ENCODE data around the gene FGF1.
"Not testable (repeated sequence)": the region's sequence is repeated elsewhere in the genome, so short reads cannot be mapped to it uniquely, and the experiment has no call there.

Gene FGF1

DNA sequence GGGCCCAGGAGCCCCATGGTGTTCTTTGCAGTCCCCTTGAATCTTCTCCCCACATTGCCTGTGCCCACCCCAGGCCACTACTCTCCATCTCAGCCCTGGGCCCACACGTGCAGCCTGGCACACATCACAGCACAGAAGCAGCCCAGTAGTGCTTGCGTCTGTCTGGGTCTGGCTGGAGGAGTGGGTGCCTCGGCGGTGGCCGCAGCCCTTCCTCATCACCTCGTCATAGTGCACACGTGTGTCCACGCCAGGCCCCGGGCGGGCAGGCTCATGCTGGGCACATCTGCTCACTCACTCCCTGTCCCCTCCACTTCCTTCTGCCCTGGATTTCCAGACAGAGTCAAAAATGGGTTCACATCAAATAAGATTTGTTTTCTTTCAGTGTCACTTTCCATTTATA is 33.3 kb downstream of the FGF1 start:
- no peaks in the 10 kb centered on the region for H3K9me3 ChIP-seq (replicated peaks; ENCODE audit: low read length)
- no peak overlapping the region for H3K4me2 ChIP-seq (ENCODE audit: low read length)
- H3K36me3 ChIP-seq (ENCODE audit: insufficient read depth, low read length): no peaks in the 10 kb centered on the region
- no peaks in the 10 kb centered on the region for H3K27me3 ChIP-seq (ENCODE audit: control insufficient read depth, insufficient read depth, low read length)
- peaks cover 5% of the 10 kb centered on the region for H3K4me1 ChIP-seq (ENCODE audit: control insufficient read depth, insufficient read depth, low read length)
- no peak overlapping the region for H3K9ac ChIP-seq (ENCODE audit: low read depth, low read length)
- H3K4me3 ChIP-seq (ENCODE audit: low read length): no peak overlapping the region

- peaks cover 5% of the 10 kb centered on the region for H3K4me1 ChIP-seq (ENCODE audit: control insufficient read depth, insufficient read depth, low read length)
- H3K27me3 ChIP-seq (ENCODE audit: control insufficient read depth, insufficient read depth, low read length): no peaks in the 10 kb centered on the region
Measured at GRCh38 chr5:142650881-142651280, 35.0 kb downstream of the FGF1 start.

GRCh38 chr5:142650060-142650459 is 35.8 kb downstream of the FGF1 start:
- H3K4me3 ChIP-seq (ENCODE audit: low read length): no peak overlapping the region
- H3K9me3 ChIP-seq (replicated peaks; ENCODE audit: low read length): no peaks in the 10 kb centered on the region
- H3K4me2 ChIP-seq (ENCODE audit: low read length): no peak overlapping the region
- H3K9ac ChIP-seq (ENCODE audit: low read depth, low read length): no peak overlapping the region
- no peaks in the 10 kb centered on the region for H3K36me3 ChIP-seq (ENCODE audit: insufficient read depth, low read length)
- H3K27me3 ChIP-seq (ENCODE audit: control insufficient read depth, insufficient read depth, low read length): no peaks in the 10 kb centered on the region
- H3K4me1 ChIP-seq (ENCODE audit: control insufficient read depth, insufficient read depth, low read length): peaks cover 7% of the 10 kb centered on the region

More at GRCh38 chr5:142650881-142651280, 35.0 kb downstream of the FGF1 start:
- no peaks in the 10 kb centered on the region for H3K9me3 ChIP-seq (replicated peaks; ENCODE audit: low read length)
- H3K9ac ChIP-seq (ENCODE audit: low read depth, low read length): no peak overlapping the region
- H3K4me3 ChIP-seq (ENCODE audit: low read length): no peak overlapping the region
- H3K4me2 ChIP-seq (ENCODE audit: low read length): no peak overlapping the region
- no peaks in the 10 kb centered on the region for H3K36me3 ChIP-seq (ENCODE audit: insufficient read depth, low read length)

- H3K4me2 ChIP-seq (ENCODE audit: low read length); H3K9ac ChIP-seq (ENCODE audit: low read depth, low read length); H3K9me3 ChIP-seq (replicated peaks; ENCODE audit: low read length); H3K36me3 ChIP-seq (ENCODE audit: insufficient read depth, low read length); H3K4me3 ChIP-seq (ENCODE audit: low read length); H3K27me3 ChIP-seq (ENCODE audit: control insufficient read depth, insufficient read depth, low read length): not testable (repeated sequence)
- peaks cover 23% of the 10 kb centered on the region for H3K4me1 ChIP-seq (ENCODE audit: control insufficient read depth, insufficient read depth, low read length)
Measured at GRCh38 chr5:142648108-142648507, 37.8 kb downstream of the FGF1 start.

GRCh38 chr5:142645456-142645855 is 40.4 kb downstream of the FGF1 start:
- peak overlapping the region; percentile 69 for H3K9ac ChIP-seq (ENCODE audit: low read depth, low read length)
- no peaks in the 10 kb centered on the region for H3K9me3 ChIP-seq (replicated peaks; ENCODE audit: low read length)

GRCh38 chr5:142644640-142645361 is 41.1 kb downstream of the FGF1 start:
- no peaks in the 10 kb centered on the region for H3K9me3 ChIP-seq (replicated peaks; ENCODE audit: low read length)
- H3K9ac ChIP-seq (ENCODE audit: low read depth, low read length): peak overlapping the region; percentile 69
- H3K4me3 ChIP-seq (ENCODE audit: low read length): peak overlapping the region; percentile 53
- H3K4me2 ChIP-seq (ENCODE audit: low read length): peak overlapping the region; percentile 73
- no peaks in the 10 kb centered on the region for H3K36me3 ChIP-seq (ENCODE audit: insufficient read depth, low read length)
- peaks cover 23% of the 10 kb centered on the region for H3K4me1 ChIP-seq (ENCODE audit: control insufficient read depth, insufficient read depth, low read length)
- H3K27me3 ChIP-seq (ENCODE audit: control insufficient read depth, insufficient read depth, low read length): no peaks in the 10 kb centered on the region

More at GRCh38 chr5:142645456-142645855, 40.4 kb downstream of the FGF1 start:
- H3K4me1 ChIP-seq (ENCODE audit: control insufficient read depth, insufficient read depth, low read length): peaks cover 23% of the 10 kb centered on the region
- no peaks in the 10 kb centered on the region for H3K27me3 ChIP-seq (ENCODE audit: control insufficient read depth, insufficient read depth, low read length)
- no peaks in the 10 kb centered on the region for H3K36me3 ChIP-seq (ENCODE audit: insufficient read depth, low read length)
- peak overlapping the region; percentile 40 for H3K4me3 ChIP-seq (ENCODE audit: low read length)
- H3K4me2 ChIP-seq (ENCODE audit: low read length): peak overlapping the region; percentile 73

- H3K9me3 ChIP-seq (replicated peaks; ENCODE audit: low read length): no peaks in the 10 kb centered on the region
- H3K4me1 ChIP-seq (ENCODE audit: control insufficient read depth, insufficient read depth, low read length): peaks cover 23% of the 10 kb centered on the region
- peak overlapping the region; percentile 56 for H3K9ac ChIP-seq (ENCODE audit: low read depth, low read length)
- H3K4me3 ChIP-seq (ENCODE audit: low read length): no peak overlapping the region
- H3K36me3 ChIP-seq (ENCODE audit: insufficient read depth, low read length): no peaks in the 10 kb centered on the region
- no peaks in the 10 kb centered on the region for H3K27me3 ChIP-seq (ENCODE audit: control insufficient read depth, insufficient read depth, low read length)
- H3K4me2 ChIP-seq (ENCODE audit: low read length): peak overlapping the region; percentile 63
Measured at GRCh38 chr5:142644127-142644526, 41.8 kb downstream of the FGF1 start.

- Histone ChIP-seq H3K9ac (ENCODE audit: low read depth, low read length) (no peak overlapping the region), H3K36me3 (ENCODE audit: insufficient read depth, low read length) (no peaks in the 10 kb centered on the region), H3K4me1 (ENCODE audit: control insufficient read depth, insufficient read depth, low read length) (peaks cover 23% of the 10 kb centered on the region), H3K4me3 (ENCODE audit: low read length) (no peak overlapping the region), H3K4me2 (ENCODE audit: low read length) (peak overlapping the region; percentile 63), H3K27me3 (ENCODE audit: control insufficient read depth, insufficient read depth, low read length) (no peaks in the 10 kb centered on the region), H3K9me3 (replicated peaks; ENCODE audit: low read length) (no peaks in the 10 kb centered on the region)
Measured at GRCh38 chr5:142643634-142644033, 42.3 kb downstream of the FGF1 start.

DNA sequence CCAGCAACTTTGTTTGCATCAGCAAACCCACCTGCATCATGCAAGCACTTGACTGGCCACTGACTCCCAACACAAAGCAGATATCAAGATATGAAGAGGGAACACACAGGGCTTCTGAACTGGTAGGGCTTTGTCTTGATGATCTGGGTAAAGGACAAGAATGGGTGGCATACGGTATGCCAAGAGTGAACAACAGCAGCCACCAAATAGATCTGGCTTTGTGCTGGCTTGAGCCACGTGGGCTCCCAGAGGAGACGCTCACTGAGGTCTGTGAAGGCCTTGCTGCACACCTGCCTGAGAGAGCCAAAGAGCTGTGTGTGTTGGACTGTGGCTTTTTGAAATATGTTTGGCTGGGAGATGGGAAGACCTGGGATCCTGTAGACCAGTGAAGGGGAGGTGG is 43.5 kb downstream of the FGF1 start:
- Histone ChIP-seq H3K9ac (ENCODE audit: low read depth, low read length) (no peak overlapping the region), H3K4me3 (ENCODE audit: low read length) (no peak overlapping the region), H3K4me1 (ENCODE audit: control insufficient read depth, insufficient read depth, low read length) (peaks cover 23% of the 10 kb centered on the region)

GRCh38 chr5:142641711-142642110 is 44.2 kb downstream of the FGF1 start:
- Histone ChIP-seq H3K27me3 (ENCODE audit: control insufficient read depth, insufficient read depth, low read length) (no peaks in the 10 kb centered on the region), H3K4me2 (ENCODE audit: low read length) (no peak overlapping the region), H3K4me3 (ENCODE audit: low read length) (no peak overlapping the region), H3K4me1 (ENCODE audit: control insufficient read depth, insufficient read depth, low read length) (peaks cover 23% of the 10 kb centered on the region), H3K36me3 (ENCODE audit: insufficient read depth, low read length) (no peaks in the 10 kb centered on the region), H3K9me3 (replicated peaks; ENCODE audit: low read length) (no peaks in the 10 kb centered on the region), H3K9ac (ENCODE audit: low read depth, low read length) (no peak overlapping the region)

More for the DNA sequence above, 43.5 kb downstream of the FGF1 start:
- Histone ChIP-seq H3K36me3 (ENCODE audit: insufficient read depth, low read length) (no peaks in the 10 kb centered on the region), H3K4me2 (ENCODE audit: low read length) (no peak overlapping the region), H3K9me3 (replicated peaks; ENCODE audit: low read length) (no peaks in the 10 kb centered on the region), H3K27me3 (ENCODE audit: control insufficient read depth, insufficient read depth, low read length) (no peaks in the 10 kb centered on the region)

- H3K4me1 ChIP-seq (ENCODE audit: control insufficient read depth, insufficient read depth, low read length): peaks cover 19% of the 10 kb centered on the region
- H3K4me3 ChIP-seq (ENCODE audit: low read length): no peak overlapping the region
- H3K9me3 ChIP-seq (replicated peaks; ENCODE audit: low read length): no peaks in the 10 kb centered on the region
- H3K27me3 ChIP-seq (ENCODE audit: control insufficient read depth, insufficient read depth, low read length): no peaks in the 10 kb centered on the region
- H3K36me3 ChIP-seq (ENCODE audit: insufficient read depth, low read length): no peaks in the 10 kb centered on the region
- H3K4me2 ChIP-seq (ENCODE audit: low read length): no peak overlapping the region
- no peak overlapping the region for H3K9ac ChIP-seq (ENCODE audit: low read depth, low read length)
Measured at GRCh38 chr5:142640316-142641005, 45.4 kb downstream of the FGF1 start.

DNA sequence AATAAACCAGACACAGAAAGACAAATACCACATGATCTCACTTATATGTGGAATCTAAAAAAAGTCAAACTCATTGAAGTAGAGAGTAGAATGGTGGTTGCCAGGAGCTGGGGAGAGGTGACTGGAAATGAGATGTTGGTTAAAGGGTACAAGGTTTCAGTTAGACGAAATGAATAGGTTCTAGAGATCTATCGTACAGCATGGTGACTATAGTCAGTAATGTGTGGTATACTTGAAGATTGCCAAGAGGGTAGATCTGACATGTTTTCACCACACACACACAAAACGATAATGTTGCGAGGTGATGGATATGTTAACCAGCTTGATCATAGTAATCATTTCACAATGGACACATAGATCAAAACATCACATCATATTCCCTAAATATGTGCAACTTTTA is 46.4 kb downstream of the FGF1 start:
- H3K4me3 ChIP-seq (ENCODE audit: low read length): no peak overlapping the region
- no peak overlapping the region for H3K4me2 ChIP-seq (ENCODE audit: low read length)
- H3K9ac ChIP-seq (ENCODE audit: low read depth, low read length): no peak overlapping the region
- H3K4me1 ChIP-seq (ENCODE audit: control insufficient read depth, insufficient read depth, low read length): peaks cover 11% of the 10 kb centered on the region
- no peaks in the 10 kb centered on the region for H3K36me3 ChIP-seq (ENCODE audit: insufficient read depth, low read length)
- no peaks in the 10 kb centered on the region for H3K27me3 ChIP-seq (ENCODE audit: control insufficient read depth, insufficient read depth, low read length)
- no peaks in the 10 kb centered on the region for H3K9me3 ChIP-seq (replicated peaks; ENCODE audit: low read length)
